ENCODE measurements around the gene N4BP2.

- TF ChIP-seq POLR2A (IDR thresholded peaks at IDR 0.05) (no peak), CTCF (IDR thresholded peaks at IDR 0.05) (no peak)
These were observed 10.2 kb upstream of the N4BP2 start for GRCh38 chr4:40046311-40046980.

Data from breast epithelium (tissue), 3 donors.